Fibroblast of skin of abdomen (primary cell): ENCODE measurements around the gene FBF1.
"Not testable (repeated sequence)": the region's sequence is repeated elsewhere in the genome, so short reads cannot be mapped to it uniquely, and the experiment has no call there.

Experiments
- DNase-seq: peaks from one replicate; pipeline ENCODE4 v3.0.0-alpha.2; 2013

FBF1 gene

GRCh38 chr17:75875182-75875939, 65.5 kb downstream of the FBF1 start:
- DNase-seq = no peak

GRCh38 chr17:75874323-75875181, 66.3 kb downstream of the FBF1 start:
- DNase-seq = no peak

- DNase-seq = no peak
Observed at GRCh38 chr17:75873587-75874322, 67.1 kb downstream of the FBF1 start.

GRCh38 chr17:75872434-75873351, 68.1 kb downstream of the FBF1 start:
- no peak for DNase-seq

- not testable (repeated sequence) for DNase-seq
Observed at GRCh38 chr17:75870228-75870627, 70.6 kb downstream of the FBF1 start.

GRCh38 chr17:75869282-75870141, 71.3 kb downstream of the FBF1 start:
- no peak for DNase-seq

GRCh38 chr17:75868730-75869281, 72.0 kb downstream of the FBF1 start:
- DNase-seq = not testable (repeated sequence)

GRCh38 chr17:75865404-75866188, 75.2 kb downstream of the FBF1 start:
- not testable (repeated sequence) for DNase-seq

- not testable (repeated sequence) for DNase-seq
Observed at GRCh38 chr17:75864887-75865286, 76.0 kb downstream of the FBF1 start.

GRCh38 chr17:75864448-75864871, 76.4 kb downstream of the FBF1 start:
- peak; percentile 60 for DNase-seq

GRCh38 chr17:75861927-75862317, 78.9 kb downstream of the FBF1 start:
- no peak for DNase-seq
